HL-60 (cell line): ENCODE measurements around the gene RECQL5.

ENCODE experiments used
- DNase-seq, 2 experiments: peaks; one replicate each; pipeline ENCODE4 v3.0.0-alpha.2; 2010 to 2020; ENCODE audit warnings: low read depth in 1 of 2, low spot score in 1 of 2
- H3K27ac ChIP-seq: fragments of 250-450 bp; sonication (Bioruptor Pico); replicated peaks from 2 replicates; pipeline ENCODE4 v1.5.1; 2020; ENCODE audit warnings: mild to moderate bottlenecking, moderate library complexity
- H3K27me3 ChIP-seq: fragments of 250-450 bp; sonication (Bioruptor Pico); 2 replicates; pipeline ENCODE4 v1.5.1; 2021; ENCODE audit warnings: mild to moderate bottlenecking, moderate library complexity; ENCODE audit not compliant: insufficient read depth, poor library complexity, severe bottlenecking
- H3K4me3 ChIP-seq: replicated peaks from 2 replicates; pipeline ENCODE4 v1.5.1; 2011; ENCODE audit warnings: mild to moderate bottlenecking, control low read depth, low read length; ENCODE audit not compliant: insufficient read depth
- GABPA ChIP-seq: IDR thresholded peaks from 2 replicates; pipeline ENCODE4 v1.6.1; 2012; ENCODE audit warnings: low read depth
- POLR2AphosphoS5 ChIP-seq: IDR thresholded peaks from 2 replicates; pipeline ENCODE4 v1.6.1; 2012; ENCODE audit warnings: low read depth
- SPI1 ChIP-seq: IDR thresholded peaks from 2 replicates; pipeline ENCODE4 v1.6.1; 2012; ENCODE audit warnings: low read depth, mild to moderate bottlenecking, borderline replicate concordance
- TF ChIP-seq, protein P1 (sequence below): IDR thresholded peaks from one replicate; pipeline ENCODE4 v1.5.1; 2011; ENCODE audit warnings: low read length, control low read depth, inconsistent platforms; ENCODE audit not compliant: insufficient read depth
- TF ChIP-seq, protein P2 (sequence below): IDR thresholded peaks from 2 replicates; pipeline ENCODE4 v1.6.1; 2012; ENCODE audit warnings: low read depth; ENCODE audit not compliant: insufficient replicate concordance

Gene RECQL5

DNA sequence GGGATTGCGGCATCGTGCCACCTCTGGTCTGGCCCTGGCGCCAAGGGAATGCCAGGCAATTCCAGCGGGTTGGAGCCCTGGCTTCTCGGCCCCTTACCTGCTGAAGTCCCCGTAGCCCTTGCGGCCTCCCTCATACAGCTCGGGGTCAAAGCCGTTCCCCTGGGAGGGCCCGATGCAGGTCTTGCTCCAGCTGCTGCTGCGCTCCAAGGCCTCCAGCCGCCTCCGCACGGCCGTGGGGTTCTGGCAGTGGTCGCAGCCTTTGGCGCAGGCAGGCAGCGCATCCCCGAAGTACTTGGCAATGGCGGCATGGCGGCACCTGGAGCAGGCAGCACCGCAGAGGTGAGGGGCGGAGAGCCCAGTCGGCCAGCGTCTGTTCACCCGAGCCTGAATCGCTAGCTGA is 35.6 kb downstream of the RECQL5 start:
- TF ChIP-seq, protein P1, sequence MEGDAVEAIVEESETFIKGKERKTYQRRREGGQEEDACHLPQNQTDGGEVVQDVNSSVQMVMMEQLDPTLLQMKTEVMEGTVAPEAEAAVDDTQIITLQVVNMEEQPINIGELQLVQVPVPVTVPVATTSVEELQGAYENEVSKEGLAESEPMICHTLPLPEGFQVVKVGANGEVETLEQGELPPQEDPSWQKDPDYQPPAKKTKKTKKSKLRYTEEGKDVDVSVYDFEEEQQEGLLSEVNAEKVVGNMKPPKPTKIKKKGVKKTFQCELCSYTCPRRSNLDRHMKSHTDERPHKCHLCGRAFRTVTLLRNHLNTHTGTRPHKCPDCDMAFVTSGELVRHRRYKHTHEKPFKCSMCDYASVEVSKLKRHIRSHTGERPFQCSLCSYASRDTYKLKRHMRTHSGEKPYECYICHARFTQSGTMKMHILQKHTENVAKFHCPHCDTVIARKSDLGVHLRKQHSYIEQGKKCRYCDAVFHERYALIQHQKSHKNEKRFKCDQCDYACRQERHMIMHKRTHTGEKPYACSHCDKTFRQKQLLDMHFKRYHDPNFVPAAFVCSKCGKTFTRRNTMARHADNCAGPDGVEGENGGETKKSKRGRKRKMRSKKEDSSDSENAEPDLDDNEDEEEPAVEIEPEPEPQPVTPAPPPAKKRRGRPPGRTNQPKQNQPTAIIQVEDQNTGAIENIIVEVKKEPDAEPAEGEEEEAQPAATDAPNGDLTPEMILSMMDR, result no peak
- TF ChIP-seq POLR2AphosphoS5 (no peak), SPI1 (no peak), GABPA (no peak)
- TF ChIP-seq, protein P2, sequence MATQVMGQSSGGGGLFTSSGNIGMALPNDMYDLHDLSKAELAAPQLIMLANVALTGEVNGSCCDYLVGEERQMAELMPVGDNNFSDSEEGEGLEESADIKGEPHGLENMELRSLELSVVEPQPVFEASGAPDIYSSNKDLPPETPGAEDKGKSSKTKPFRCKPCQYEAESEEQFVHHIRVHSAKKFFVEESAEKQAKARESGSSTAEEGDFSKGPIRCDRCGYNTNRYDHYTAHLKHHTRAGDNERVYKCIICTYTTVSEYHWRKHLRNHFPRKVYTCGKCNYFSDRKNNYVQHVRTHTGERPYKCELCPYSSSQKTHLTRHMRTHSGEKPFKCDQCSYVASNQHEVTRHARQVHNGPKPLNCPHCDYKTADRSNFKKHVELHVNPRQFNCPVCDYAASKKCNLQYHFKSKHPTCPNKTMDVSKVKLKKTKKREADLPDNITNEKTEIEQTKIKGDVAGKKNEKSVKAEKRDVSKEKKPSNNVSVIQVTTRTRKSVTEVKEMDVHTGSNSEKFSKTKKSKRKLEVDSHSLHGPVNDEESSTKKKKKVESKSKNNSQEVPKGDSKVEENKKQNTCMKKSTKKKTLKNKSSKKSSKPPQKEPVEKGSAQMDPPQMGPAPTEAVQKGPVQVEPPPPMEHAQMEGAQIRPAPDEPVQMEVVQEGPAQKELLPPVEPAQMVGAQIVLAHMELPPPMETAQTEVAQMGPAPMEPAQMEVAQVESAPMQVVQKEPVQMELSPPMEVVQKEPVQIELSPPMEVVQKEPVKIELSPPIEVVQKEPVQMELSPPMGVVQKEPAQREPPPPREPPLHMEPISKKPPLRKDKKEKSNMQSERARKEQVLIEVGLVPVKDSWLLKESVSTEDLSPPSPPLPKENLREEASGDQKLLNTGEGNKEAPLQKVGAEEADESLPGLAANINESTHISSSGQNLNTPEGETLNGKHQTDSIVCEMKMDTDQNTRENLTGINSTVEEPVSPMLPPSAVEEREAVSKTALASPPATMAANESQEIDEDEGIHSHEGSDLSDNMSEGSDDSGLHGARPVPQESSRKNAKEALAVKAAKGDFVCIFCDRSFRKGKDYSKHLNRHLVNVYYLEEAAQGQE, result no peak
- DNase-seq, result no peak
- Histone ChIP-seq H3K4me3 (no peak overlapping the region), H3K27ac (no peak overlapping the region), H3K27me3 (no peaks in the 10 kb centered on the region)

DNA sequence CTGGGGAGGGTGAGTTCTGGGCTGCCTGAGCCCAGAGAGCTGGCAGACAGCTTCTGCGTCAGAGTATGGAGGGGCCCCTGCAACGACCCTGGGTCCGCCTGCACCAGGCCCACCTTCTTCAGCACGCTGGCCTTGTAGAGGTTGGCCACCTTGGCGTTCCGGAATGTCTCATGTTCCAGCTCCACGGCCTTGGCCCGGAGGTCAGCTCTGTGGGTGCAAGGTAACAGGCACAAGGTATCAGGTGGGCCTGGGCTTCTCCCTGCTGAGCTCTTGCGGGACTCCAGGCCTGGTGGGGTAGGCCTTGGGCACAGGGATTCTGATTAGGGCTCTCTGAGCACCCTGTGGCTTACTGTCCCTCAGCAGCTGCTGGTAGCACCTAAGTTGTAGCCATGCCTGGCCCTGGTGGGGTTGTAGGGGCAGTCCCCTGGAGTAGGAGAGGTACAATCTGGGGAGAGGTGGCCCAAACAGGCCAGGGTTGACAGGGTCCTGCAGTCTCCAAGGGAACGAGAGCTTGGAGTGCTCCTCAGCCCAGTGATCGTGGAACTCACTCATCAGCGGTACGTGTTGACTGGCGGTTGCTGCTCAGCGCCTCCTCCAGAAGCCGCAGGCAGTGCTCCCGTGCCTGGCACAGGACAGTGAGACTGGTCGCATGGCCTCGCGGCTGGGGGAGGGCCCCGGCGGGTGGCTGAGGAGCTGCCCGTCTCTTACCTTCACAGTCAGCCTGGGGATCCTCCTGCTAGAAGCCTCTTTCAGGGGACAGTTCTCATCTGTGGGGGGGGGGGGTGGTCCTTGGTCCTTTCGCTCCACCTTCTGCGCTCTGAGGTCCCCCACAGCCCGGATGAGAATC is 36.7 kb downstream of the RECQL5 start:
- Histone ChIP-seq H3K4me3 (no peak overlapping the region), H3K27ac (no peak overlapping the region), H3K27me3 (no peaks in the 10 kb centered on the region)
- no peak for DNase-seq
- TF ChIP-seq SPI1 (no peak), POLR2AphosphoS5 (no peak), GABPA (no peak)
- TF ChIP-seq, protein P2, result no peak

DNA sequence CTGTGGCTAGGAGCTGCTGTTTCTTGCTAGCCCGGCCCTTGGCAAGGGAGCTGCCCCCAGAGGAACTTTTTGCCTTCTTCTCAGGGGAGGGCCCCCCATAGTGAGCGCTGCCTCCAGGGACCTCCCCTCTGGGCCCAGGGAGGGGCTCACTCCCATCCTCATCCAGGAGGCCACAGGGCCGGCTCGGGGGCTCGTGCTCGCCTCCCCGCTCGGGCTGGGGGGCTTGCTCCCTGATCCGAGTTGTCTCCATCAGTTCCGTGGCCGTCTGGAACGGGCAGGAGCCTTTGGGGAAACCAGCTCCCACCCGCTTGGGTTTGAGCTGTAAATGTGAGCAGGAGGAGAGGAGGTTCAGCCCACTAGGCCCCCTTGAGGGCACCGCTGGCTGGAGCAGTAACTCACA is 37.8 kb downstream of the RECQL5 start:
- TF ChIP-seq SPI1 (no peak), GABPA (no peak), POLR2AphosphoS5 (no peak)
- TF ChIP-seq, protein P2, result no peak
- TF ChIP-seq, protein P1, result no peak
- no peak for DNase-seq

More for the DNA sequence above, 37.8 kb downstream of the RECQL5 start:
- Histone ChIP-seq H3K27ac (no peak overlapping the region), H3K27me3 (no peaks in the 10 kb centered on the region), H3K4me3 (no peak overlapping the region)
